GM19193 (cell line): ENCODE measurements around the gene OSBPL3.

Experiments used
- POLR2A ChIP-seq: IDR thresholded peaks from 4 replicates; pipeline ENCODE4 v1.6.1; 2011; ENCODE audit not compliant: insufficient read depth, insufficient read length; ENCODE audit errors: extremely low read depth

OSBPL3 gene

DNA sequence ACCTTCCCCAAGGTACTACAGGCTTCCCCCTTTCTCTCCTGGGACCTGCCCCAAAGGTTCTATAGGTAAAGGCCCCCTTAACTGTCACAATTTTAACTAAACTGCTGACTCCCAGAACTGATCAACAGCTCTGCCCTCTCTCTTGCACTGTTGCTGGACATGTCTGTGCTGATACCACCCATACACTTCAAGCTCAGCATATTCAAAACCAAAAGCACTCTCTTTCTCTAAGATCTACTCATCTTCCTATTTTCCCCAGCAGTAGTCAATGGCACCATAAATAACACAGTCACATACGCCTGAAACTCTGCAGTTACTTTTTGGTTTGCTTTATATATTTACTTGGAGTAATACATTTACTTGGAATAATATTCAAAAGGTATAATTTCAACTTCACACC, 12.3 kb downstream of the OSBPL3 start:
- TF ChIP-seq POLR2A, result no peak

DNA sequence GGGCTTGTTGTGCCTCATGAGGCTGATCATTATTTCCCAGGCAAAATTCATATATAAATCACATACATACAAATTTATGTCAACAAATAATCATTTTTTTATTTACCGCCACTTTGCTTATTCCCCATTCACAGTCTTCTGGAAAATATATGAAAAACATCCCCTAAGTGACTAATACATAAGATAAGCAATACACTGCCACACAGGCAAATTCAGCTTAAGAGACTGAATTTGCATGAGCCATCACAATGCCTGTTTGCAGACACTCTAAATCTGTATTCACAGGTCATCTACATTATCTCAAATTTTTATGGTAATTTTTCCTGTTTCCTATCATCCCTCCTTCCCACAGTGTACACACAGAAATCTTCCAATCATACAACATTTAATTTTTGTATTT, 13.2 kb downstream of the OSBPL3 start:
- no peak for TF ChIP-seq POLR2A

DNA sequence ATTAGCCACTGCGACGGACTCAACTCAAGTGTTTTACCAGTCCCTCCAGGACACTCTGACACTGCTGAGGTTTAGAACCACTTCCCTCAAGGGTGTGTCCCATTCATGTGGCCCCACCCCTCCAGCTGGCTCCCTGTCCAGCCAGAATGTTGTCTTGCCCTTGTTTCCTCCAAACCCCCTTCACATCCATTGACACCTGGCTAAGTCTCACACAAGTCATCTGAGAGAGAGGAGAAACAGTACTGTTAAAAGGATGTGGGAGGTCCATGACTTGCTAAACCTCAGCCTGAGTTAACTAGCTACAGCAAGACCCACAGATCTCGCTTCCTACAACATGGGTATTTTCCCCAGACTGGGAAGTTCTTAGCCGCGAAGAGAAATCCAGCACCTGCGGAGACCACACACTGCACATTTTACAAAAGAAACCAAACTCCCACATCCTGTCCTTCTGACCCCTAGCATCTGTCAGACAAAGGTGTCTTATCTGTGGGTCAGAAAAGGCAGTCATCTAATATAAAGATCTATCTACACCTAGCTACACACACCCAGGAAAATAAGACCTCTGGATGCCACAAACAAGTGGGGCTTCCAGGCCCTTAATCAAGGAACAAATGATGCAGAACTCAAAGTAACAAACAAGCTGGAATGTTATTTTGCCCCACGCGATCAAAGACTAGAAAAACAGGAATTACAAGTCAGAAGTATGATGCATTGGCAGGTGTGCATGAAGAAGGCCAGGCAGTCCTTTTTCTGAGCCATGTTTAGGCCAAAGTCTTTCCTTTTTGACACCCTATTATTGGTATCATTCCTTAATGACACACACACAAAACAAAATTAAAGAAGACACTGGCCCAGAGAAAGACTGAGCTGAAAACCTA, 13.9 kb downstream of the OSBPL3 start:
- peak; percentile 44 for TF ChIP-seq POLR2A

DNA sequence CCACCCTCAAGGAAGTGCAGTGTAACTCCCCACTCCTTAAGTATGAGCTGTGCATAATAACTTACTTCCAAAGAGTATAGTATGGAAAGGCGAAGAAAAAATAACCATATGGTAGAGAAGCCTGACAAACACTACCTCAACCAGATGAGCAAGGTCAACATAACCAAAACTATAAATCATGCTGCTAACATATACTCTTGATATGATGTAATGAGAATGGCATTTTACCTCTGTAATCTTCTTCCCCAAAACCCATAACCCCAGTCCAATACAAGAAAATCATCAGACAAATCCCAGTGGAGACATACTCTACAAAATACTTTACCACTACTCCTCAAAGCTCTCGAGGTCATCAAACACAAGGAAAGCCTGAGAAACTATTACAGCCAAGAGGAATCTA, 15.8 kb downstream of the OSBPL3 start:
- TF ChIP-seq POLR2A, result no peak

DNA sequence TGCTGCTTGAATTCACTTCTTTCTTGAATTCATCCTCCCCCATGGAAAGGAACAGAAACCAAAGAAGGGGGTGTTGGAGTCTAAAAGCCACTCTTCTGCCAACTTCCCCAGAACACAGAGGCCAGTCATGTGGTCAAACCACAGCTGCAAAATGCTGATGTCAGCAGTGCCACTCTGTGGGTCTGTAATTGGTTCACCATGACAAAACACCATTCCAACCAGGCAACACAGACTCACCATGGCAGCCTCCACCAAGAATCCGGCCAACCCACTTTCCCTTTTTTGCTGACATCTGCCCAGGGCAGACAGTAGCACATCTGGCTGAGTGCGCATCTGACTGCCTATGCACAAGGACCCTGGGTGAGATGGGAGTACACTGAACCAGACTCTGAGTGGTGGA, 16.8 kb downstream of the OSBPL3 start:
- TF ChIP-seq POLR2A, result peak; percentile 18

DNA sequence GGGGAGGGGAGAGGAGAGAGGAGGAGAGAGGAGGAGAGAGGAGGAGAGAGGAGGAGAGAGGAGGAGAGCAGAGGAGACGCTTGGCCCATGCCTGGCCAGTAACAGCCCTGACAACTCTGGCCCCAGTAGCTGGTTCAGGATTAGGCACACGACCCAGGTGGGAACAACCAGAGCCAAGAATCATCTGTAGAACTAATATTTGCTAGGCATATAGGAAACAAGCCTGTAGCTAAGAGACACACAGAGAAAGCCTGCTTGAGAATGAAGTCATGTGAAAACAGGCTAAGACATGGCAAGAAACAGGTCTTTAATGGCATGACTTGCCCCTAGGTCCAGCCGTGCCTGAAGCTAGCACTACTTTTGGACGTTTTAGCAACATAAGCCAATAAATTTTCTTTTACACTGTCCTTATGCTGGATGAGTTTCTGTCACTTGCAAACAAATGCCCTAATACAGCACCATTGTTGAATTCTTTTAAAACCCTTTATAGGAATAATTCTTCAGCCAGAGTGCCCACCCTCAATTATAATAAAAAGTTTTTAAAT, 17.5 kb downstream of the OSBPL3 start:
- TF ChIP-seq POLR2A, result no peak

DNA sequence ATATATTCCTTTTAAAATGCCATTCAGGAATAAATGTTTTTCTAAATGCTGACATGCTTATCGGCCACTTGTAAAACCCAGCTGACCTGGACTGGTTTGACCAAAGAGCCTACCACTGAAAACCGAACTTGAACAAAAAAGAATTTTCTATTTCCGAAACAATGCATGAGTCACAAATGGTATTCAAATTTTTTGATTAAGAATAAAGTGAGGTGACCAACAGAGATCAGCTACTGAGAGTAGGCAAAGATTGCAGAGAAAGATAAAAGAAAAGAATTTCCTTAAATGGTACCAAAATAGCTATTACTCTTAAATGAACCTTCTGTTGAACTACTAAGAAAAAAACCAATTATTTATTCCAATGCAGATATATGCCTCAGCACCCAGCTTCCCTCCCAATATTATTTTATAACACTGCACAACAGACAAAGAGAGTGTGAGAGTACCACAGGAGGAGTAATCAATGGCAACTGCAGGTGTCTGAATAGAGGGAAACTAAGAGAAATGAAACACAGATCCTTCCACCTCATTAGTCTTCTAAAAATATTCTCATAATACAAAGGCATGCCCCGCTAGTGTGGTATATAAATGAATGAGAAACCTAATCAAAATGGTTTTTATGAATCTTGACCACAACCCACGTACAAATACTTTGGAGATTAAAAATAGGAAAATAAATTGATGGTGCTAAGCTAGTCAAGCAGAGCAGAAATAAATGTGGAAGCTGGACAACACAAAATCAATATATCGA, 20.1 kb downstream of the OSBPL3 start:
- no peak for TF ChIP-seq POLR2A

DNA sequence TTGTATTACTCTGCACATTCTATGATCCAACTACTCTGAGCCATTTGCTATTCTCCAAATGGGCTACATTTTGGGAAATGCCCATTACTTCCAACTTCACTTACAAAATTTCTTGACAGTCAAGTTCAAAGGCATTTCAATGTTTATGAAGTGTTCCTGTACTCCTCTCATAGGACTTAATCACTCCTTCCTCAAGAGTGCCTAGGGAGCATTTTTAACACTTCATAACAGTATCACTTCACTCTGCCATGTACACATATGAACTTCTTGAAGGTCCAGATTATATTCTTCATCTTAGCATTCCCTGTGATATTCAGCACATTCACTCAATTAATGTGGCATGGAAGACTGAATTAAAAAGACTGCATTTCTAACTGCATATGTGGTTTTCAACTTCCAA, 21.6 kb downstream of the OSBPL3 start:
- TF ChIP-seq POLR2A, result no peak

DNA sequence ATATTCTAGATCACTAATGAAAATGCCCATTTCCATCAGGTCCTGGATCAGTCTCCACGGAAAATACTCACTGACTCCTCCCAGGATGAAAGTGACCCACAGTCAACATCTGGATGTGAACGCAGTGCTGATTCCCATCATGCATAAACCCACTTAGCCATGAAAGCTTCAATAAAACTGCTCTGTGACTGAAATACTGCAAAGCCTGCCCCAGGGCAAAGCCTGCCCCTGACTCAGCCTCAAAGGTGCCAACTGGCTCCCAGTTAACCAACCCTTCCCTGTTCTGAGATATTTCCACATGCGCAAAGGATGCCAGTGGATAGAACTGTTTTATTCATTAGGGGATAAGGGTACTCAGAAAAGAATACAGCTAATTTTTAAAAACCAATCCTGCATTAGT, 24.0 kb downstream of the OSBPL3 start:
- TF ChIP-seq POLR2A, result no peak

DNA sequence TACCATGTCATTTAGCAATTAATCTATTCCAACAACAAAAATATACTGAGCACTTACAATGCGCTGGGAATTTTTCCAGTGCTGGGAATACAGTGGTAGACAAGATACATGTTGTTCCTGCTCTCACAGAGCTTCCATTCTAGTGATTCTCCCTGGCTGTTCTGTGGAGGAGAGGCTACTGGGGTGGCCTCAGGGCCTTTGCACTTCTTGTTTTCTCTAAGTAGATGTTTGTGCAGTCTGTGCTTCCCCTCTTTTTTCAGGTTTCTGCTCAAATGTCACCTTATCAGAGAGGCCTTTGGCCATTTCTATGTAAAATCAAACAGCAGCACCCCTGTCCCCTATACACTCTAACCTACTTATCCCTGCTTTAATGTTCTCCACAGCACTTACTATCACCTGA, 24.7 kb downstream of the OSBPL3 start:
- no peak for TF ChIP-seq POLR2A

DNA sequence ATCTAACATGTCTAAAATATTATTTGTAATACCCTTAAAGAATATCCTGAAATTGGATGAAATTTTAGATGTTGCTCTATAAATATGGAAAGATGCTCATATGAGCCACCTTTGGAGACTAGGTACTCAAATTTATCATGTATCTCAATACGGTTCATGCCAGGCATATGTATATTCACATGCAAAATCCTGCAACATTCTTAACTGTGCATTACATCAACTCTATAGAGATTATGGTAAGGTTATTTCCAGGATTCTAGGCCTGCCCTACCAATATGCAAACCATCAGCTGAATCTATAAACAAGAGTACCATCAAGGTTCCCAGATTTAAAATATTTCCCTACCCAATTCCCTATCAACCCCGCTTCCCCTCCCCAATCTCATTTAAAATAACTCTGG, 27.5 kb downstream of the OSBPL3 start:
- TF ChIP-seq POLR2A, result no peak

DNA sequence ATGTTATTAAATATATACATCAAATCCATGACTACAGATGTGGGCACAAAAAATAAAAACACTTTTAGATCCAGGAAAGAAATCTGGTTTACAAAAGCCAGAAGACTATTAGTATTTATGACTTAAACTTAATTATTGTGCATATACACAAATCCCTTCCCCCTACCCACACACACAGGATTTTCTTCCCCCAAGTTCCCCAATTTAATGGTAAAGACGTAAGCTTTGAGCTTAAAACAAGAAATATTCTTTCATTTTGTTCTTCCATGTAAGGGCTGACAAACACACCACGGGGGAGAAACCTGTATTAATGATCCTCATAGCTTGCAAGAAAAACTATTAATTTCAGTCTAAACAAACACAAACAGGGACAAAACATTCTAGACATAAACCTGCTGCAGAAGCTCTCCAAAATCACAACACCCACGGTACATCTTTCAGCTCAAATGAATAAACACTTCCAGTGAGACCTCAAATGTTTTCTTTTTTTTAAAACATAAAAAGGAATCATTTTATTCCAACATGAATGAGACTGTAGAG, 28.5 kb downstream of the OSBPL3 start:
- no peak for TF ChIP-seq POLR2A

DNA sequence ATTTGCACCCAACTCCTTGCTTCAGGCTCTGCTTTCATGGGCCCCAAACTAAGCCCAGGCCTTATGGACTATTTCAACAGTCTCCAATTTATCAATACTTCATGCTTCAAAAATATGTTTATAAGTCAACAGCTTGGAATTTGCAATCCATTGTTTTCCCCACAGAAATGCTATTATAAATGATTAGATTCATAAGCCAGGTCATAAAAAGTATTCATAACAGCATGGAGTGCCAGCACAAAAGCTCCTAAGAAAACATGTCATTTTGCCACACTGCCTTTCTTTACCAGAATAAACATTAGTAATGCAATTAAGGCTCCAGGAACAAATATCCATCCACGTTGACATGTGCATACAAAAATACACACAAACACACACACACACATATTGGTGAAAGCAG, 30.1 kb downstream of the OSBPL3 start:
- no peak for TF ChIP-seq POLR2A

DNA sequence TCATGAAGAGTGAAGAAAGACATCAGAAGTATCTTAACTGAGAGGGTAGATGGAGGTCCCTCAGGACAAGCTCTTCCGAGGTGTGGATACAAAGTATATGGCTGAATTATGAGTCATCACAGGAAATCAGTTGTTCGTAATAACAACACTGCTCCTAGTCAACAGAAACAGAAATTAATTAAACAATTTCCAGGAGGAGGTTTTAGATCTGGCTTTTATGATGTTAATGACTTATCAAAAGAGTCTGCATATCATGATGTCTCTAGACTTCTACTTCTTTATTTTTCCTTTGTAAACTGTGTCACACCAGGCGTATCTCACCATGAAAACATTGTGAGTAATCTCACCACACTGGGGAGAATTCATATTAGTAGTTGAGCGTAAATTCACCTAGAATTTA, 31.2 kb downstream of the OSBPL3 start:
- TF ChIP-seq POLR2A, result no peak

DNA sequence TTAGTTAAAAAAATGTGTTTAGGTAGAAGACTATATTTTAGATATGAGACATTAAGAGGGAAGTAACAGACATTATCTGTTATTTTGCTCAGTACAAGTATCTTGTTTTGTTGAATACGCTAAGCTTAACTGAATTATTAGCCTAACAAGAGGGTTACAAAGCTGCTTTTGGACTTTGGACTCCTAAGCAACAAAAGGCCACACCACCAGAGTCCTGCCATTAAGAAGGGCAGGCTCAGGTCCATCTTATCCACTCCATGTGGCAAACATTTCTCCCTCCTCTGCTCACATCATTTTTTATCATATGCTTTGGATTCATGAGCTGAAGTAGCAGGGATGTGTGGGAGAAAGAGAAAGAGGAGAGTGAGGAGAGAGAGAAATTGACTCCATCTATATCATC, 33.5 kb downstream of the OSBPL3 start:
- no peak for TF ChIP-seq POLR2A

DNA sequence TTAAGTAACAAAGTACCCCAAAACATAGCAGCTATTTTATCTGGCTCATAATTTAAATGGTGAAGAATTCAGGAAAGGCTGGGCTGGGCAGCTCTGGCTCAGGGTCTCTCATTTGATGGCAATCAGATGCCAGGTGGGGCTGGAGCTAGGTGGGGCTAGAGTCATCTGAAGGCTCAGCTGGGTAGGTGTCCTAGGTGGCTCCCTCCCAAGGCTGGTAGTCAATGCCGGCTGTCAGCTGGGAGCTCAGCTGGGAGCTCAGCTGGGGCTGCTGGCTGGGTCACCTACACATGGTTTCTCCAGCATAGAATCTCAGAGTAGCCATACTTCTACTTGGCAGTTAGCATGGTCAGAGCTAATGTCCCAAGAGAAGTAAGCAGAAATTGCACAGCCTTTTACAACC, 34.1 kb downstream of the OSBPL3 start:
- TF ChIP-seq POLR2A, result no peak

DNA sequence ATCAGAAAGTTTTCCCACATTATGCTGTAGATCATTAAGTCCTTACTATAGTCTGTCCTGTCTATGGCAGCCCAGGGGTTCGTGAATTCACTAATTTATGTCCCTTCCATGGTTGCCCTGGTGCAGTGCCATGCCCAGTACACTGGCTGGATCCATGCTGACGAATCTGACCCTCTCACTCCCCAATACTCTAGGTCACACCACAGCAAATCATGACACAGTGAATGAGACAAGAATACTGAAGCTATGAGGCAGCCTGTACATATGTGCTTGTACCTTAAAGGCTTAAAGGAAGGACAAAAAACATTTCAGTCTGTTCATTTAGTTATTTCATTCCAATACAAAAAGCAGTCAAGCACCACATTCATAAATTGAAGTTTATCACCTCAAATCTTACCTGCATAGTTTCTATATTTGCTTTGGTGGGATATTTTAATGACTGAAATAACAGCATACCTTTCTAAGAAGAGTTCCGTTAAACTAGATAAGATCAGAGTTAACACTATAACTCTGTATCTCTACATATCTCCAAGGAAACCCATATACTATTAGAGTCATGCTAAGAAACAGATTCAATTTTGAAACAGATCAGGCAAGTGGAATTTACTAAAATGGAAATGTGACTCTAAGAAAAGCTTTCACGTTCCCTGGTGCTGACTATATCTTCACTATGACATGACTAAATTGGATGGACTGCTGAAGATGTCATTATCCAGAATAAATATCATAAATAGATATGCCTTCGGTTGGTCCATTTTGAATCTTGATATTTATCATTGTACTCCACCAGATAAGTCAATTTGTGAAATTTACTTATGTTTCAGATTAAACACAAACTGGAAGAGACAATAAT, 36.7 kb downstream of the OSBPL3 start:
- TF ChIP-seq POLR2A, result no peak
